Keratinocyte (primary cell): ENCODE measurements around the gene CXCL12. TPM values are rescaled to one million over a fixed set of nuclear protein-coding genes. Genes with fewer than 3 reads are reported as not detected.

ENCODE experiments used
- DNase-seq: peaks from one replicate; pipeline ENCODE4 v3.0.0-alpha.2; 2011; ENCODE audit warnings: low read depth, missing footprints, low spot score
- FAIRE-seq: peaks from 2 replicates; lab custom pipeline; 2011; peaks lifted over from hg19 to GRCh38; lab: Jason Lieb, UNC
- H2AFZ ChIP-seq: 2 replicates; pipeline ENCODE4 v1.6.0; 2012; ENCODE audit warnings: low read length, control low read depth, inconsistent platforms; ENCODE audit not compliant: control insufficient read depth
- H3K27ac ChIP-seq: 2 replicates; pipeline ENCODE4 v1.5.1; 2011; ENCODE audit warnings: low read length; ENCODE audit not compliant: control insufficient read depth, insufficient read depth
- H3K27me3 ChIP-seq: 3 replicates; pipeline ENCODE4 v1.6.0; 2011; ENCODE audit warnings: low read length; ENCODE audit not compliant: control insufficient read depth, insufficient read depth; ENCODE audit errors: extremely low read depth
- H3K36me3 ChIP-seq, 2 experiments: 2 replicates in 1 of 2; 3 replicates in 1 of 2; pipeline ENCODE4 v1.5.1; 2011; ENCODE audit warnings: low read length in 2 of 2, mild to moderate bottlenecking in 1 of 2; ENCODE audit not compliant: control insufficient read depth in 2 of 2, insufficient read depth in 2 of 2; ENCODE audit errors: extremely low read depth in 1 of 2
- H3K4me1 ChIP-seq: 3 replicates; pipeline ENCODE4 v1.5.1; 2011; ENCODE audit warnings: low read length; ENCODE audit not compliant: control insufficient read depth, insufficient read depth; ENCODE audit errors: extremely low read depth
- H3K4me2 ChIP-seq: 3 replicates; pipeline ENCODE4 v1.6.0; 2011; ENCODE audit warnings: low read depth, low read length; ENCODE audit not compliant: control insufficient read depth, insufficient read depth; ENCODE audit errors: extremely low read depth
- H3K4me3 ChIP-seq, 3 experiments: fragments of 200-600 bp in 1 of 3; sonication (generic) in 1 of 3; 2 replicates in 2 of 3; 3 replicates in 1 of 3; pipeline ENCODE4 v1.5.1; 2011 to 2016; ENCODE audit warnings: low read length in 3 of 3, mild to moderate bottlenecking in 3 of 3, control low read depth in 2 of 3, inconsistent platforms in 1 of 3, low read depth in 1 of 3, mixed read lengths in 1 of 3, mixed run types in 1 of 3, moderate library complexity in 1 of 3; ENCODE audit not compliant: control insufficient read depth in 2 of 3, insufficient read depth in 2 of 3; ENCODE audit errors: extremely low read depth in 1 of 3
- H3K79me2 ChIP-seq: 2 replicates; pipeline ENCODE4 v1.6.0; 2012; ENCODE audit warnings: low read length; ENCODE audit not compliant: control insufficient read depth, insufficient read depth
- H3K9ac ChIP-seq: 3 replicates; pipeline ENCODE4 v1.6.0; 2011; ENCODE audit warnings: low read length; ENCODE audit not compliant: control insufficient read depth, insufficient read depth; ENCODE audit errors: extremely low read depth
- H3K9me1 ChIP-seq: 3 replicates; pipeline ENCODE4 v1.6.0; 2011; ENCODE audit warnings: low read length; ENCODE audit not compliant: control insufficient read depth, insufficient read depth; ENCODE audit errors: extremely low read depth
- H3K9me3 ChIP-seq: 2 replicates; pipeline ENCODE4 v1.5.1; 2012; ENCODE audit warnings: low read depth, low read length; ENCODE audit not compliant: control insufficient read depth
- H4K20me1 ChIP-seq: 3 replicates; pipeline ENCODE4 v1.6.0; 2011; ENCODE audit warnings: low read length; ENCODE audit not compliant: control insufficient read depth, insufficient read depth; ENCODE audit errors: extremely low read depth
- EZH2 ChIP-seq: IDR thresholded peaks from one replicate; pipeline ENCODE4 v1.6.1; 2012; ENCODE audit warnings: inconsistent platforms, mild to moderate bottlenecking, low read length, moderate library complexity
- dilution Hi-C: fragments of 300-500 bp; cut with MboI; formaldehyde crosslinking; loops from one replicate; pipeline ENCODE4 v1.7.0; 2020; ENCODE audit warnings: low sequenced_read_pairs; ENCODE audit not compliant: extremely low pct_ligation_motif_present
- polyA plus RNA-seq, 5 experiments: library from polyadenylated mRNA; depleted of rRNA in 3 of 5; stranded (reverse) in 3 of 5; stranded (forward) in 1 of 5; unstranded in 1 of 5; fragments of >200 nt; gene quantifications; 1 replicate in 1 of 5; 2 replicates in 3 of 5; 3 replicates in 1 of 5; pipeline versions ENCODE4 v1.2.1 to v1.2.3, GENCODE V29; 2011 to 2012; ENCODE audit warnings: missing spikeins in 2 of 5, low read depth in 1 of 5, low replicate concordance in 1 of 5
- TF ChIP-seq, protein P1 (sequence below), 3 experiments: IDR thresholded peaks in 1 of 3; conservative IDR thresholded peaks in 1 of 3; optimal IDR thresholded peaks in 1 of 3; 2 replicates in 2 of 3; 3 replicates in 1 of 3; pipeline versions ENCODE3 to v1.5.1; 2011; ENCODE audit warnings: low read length in 3 of 3, mild to moderate bottlenecking in 3 of 3, moderate library complexity in 2 of 3, control low read depth in 1 of 3, inconsistent platforms in 1 of 3; ENCODE audit not compliant: insufficient read depth in 2 of 3; ENCODE audit errors: extremely low read depth in 1 of 3

CXCL12 gene
- polyA plus RNA-seq, 1 donor (not counting 4 experiments of a cell fraction or from before 2014, with no cell fraction given), result not detected

DNA sequence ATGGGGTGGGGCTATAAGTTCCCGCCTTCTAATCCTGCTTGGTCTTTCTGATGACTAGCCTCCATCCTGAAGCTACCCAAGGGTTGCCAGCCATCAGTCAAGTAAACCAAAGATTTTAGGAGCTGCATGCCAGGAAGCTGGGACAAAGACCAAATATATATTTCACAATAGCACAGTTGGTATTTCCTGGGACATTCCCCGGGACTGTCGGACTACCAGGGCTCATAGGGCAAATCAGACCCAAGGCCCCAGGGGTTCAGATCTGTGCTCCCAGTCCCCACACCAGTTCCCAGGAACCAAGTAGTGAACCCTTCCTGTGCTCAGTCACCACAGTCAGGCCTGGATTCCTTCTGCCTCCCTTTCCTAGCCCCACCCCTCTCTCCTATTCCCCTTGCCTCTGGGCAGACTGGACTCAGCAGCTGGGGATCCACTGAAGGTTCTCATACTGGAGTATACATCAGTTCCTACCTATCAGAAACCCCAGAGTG is 5.7 kb upstream of the CXCL12 start:
- no peaks in the 10 kb centered on the region for H3K36me3 ChIP-seq
- dilution Hi-C loops, result no loop called here
- no peak for DNase-seq
- no peaks in the 10 kb centered on the region for H3K4me1 ChIP-seq
- H3K4me3 ChIP-seq, result no peak overlapping the region
- no peaks in the 10 kb centered on the region for H3K79me2 ChIP-seq
- no peaks in the 10 kb centered on the region for H3K9me1 ChIP-seq
- H4K20me1 ChIP-seq, result no peaks in the 10 kb centered on the region
- H3K27ac ChIP-seq, result no peak overlapping the region
- TF ChIP-seq, protein P1, sequence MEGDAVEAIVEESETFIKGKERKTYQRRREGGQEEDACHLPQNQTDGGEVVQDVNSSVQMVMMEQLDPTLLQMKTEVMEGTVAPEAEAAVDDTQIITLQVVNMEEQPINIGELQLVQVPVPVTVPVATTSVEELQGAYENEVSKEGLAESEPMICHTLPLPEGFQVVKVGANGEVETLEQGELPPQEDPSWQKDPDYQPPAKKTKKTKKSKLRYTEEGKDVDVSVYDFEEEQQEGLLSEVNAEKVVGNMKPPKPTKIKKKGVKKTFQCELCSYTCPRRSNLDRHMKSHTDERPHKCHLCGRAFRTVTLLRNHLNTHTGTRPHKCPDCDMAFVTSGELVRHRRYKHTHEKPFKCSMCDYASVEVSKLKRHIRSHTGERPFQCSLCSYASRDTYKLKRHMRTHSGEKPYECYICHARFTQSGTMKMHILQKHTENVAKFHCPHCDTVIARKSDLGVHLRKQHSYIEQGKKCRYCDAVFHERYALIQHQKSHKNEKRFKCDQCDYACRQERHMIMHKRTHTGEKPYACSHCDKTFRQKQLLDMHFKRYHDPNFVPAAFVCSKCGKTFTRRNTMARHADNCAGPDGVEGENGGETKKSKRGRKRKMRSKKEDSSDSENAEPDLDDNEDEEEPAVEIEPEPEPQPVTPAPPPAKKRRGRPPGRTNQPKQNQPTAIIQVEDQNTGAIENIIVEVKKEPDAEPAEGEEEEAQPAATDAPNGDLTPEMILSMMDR (optimal IDR thresholded peaks at IDR 0.05 in 1 of 3, IDR thresholded peaks at IDR 0.05 in 1 of 3, conservative IDR thresholded peaks at IDR 0.05 in 1 of 3; ENCODE audit: extremely low read depth in 1 of 3, insufficient read depth in 2 of 3, low read length in 3 of 3), result no peak
- no peak for TF ChIP-seq EZH2
- H3K27me3 ChIP-seq, result peaks cover 7% of the 10 kb centered on the region
- FAIRE-seq, result no peak
- no peak overlapping the region for H2AFZ ChIP-seq
- H3K9me3 ChIP-seq, result no peaks in the 10 kb centered on the region
- no peak overlapping the region for H3K4me2 ChIP-seq
- no peak overlapping the region for H3K9ac ChIP-seq

- H3K4me2 ChIP-seq, result no peak overlapping the region
- H3K79me2 ChIP-seq, result no peaks in the 10 kb centered on the region
- no peak overlapping the region for H2AFZ ChIP-seq
- H3K9me1 ChIP-seq, result no peaks in the 10 kb centered on the region
- no peaks in the 10 kb centered on the region for H3K4me1 ChIP-seq
- no peak overlapping the region for H3K4me3 ChIP-seq
- peaks cover 16% of the 10 kb centered on the region for H3K27me3 ChIP-seq
- H3K9me3 ChIP-seq, result no peaks in the 10 kb centered on the region
- no peaks in the 10 kb centered on the region for H4K20me1 ChIP-seq
- no peaks in the 10 kb centered on the region for H3K36me3 ChIP-seq
- DNase-seq (no peak), FAIRE-seq (no peak)
- H3K9ac ChIP-seq, result no peak overlapping the region
- TF ChIP-seq EZH2, result no peak
- dilution Hi-C loops, result no loop called here
- H3K27ac ChIP-seq, result no peak overlapping the region
These were observed 4.7 kb upstream of the CXCL12 start for GRCh38 chr10:44389556-44389955.

- H2AFZ ChIP-seq, result no peak overlapping the region
- H3K4me1 ChIP-seq, result no peaks in the 10 kb centered on the region
- peaks cover 20% of the 10 kb centered on the region for H3K27me3 ChIP-seq
- H3K9me1 ChIP-seq, result no peaks in the 10 kb centered on the region
- H3K9me3 ChIP-seq, result no peaks in the 10 kb centered on the region
- H4K20me1 ChIP-seq, result no peaks in the 10 kb centered on the region
- H3K27ac ChIP-seq, result no peak overlapping the region
- DNase-seq (no peak), FAIRE-seq (no peak)
- no peaks in the 10 kb centered on the region for H3K79me2 ChIP-seq
- dilution Hi-C loops, result no loop called here
- TF ChIP-seq EZH2, result no peak
- TF ChIP-seq, protein P1 (optimal IDR thresholded peaks at IDR 0.05 in 1 of 3, IDR thresholded peaks at IDR 0.05 in 1 of 3, conservative IDR thresholded peaks at IDR 0.05 in 1 of 3; ENCODE audit: extremely low read depth in 1 of 3, insufficient read depth in 2 of 3, low read length in 3 of 3), result no peak
- no peak overlapping the region for H3K4me2 ChIP-seq
- H3K4me3 ChIP-seq, result no peak overlapping the region
- H3K36me3 ChIP-seq, result no peaks in the 10 kb centered on the region
- H3K9ac ChIP-seq, result no peak overlapping the region
These were observed 4.3 kb upstream of the CXCL12 start for GRCh38 chr10:44389150-44389549.
